RWPE2 (cell line): ENCODE data around the gene MAZ.

Experiments
- ATAC-seq: fragments of 200-7000 bp; cut with Tn5 transposase; 3 replicates; pipeline ENCODE4 v1.9.1; 2021; ENCODE audit warnings: low read depth
- DNase-seq: peaks from one replicate; pipeline ENCODE4 v3.0.0-alpha.2; 2020; ENCODE audit warnings: low spot score
- H3K27ac ChIP-seq: fragments of 450-650 bp; 2 replicates; pipeline ENCODE4 v1.5.1; 2017; ENCODE audit warnings: mild to moderate bottlenecking; ENCODE audit not compliant: poor library complexity, severe bottlenecking
- H3K27me3 ChIP-seq: fragments of 250-450 bp; sonication (Bioruptor Pico); 2 replicates; pipeline ENCODE4 v1.5.1; 2021; ENCODE audit warnings: mild to moderate bottlenecking, moderate library complexity; ENCODE audit not compliant: insufficient read depth, poor library complexity, severe bottlenecking
- H3K36me3 ChIP-seq: fragments of 250-450 bp; sonication (Bioruptor Pico); 2 replicates; pipeline ENCODE4 v1.5.1; 2020; ENCODE audit warnings: low read depth, mild to moderate bottlenecking, moderate library complexity
- H3K4me1 ChIP-seq: fragments of 250-450 bp; sonication (Bioruptor Pico); 2 replicates; pipeline ENCODE4 v1.5.1; 2021; ENCODE audit warnings: mild to moderate bottlenecking, moderate library complexity; ENCODE audit not compliant: insufficient read depth, poor library complexity, severe bottlenecking
- H3K4me3 ChIP-seq: fragments of 250-450 bp; sonication (Bioruptor Pico); 2 replicates; pipeline ENCODE4 v1.5.1; 2021; ENCODE audit warnings: mild to moderate bottlenecking, moderate library complexity; ENCODE audit not compliant: severe bottlenecking
- H3K9me3 ChIP-seq: fragments of 250-450 bp; sonication (Bioruptor Pico); 2 replicates; pipeline ENCODE4 v1.5.1; 2021; ENCODE audit warnings: mild to moderate bottlenecking, moderate library complexity; ENCODE audit not compliant: severe bottlenecking
- CTCF ChIP-seq: fragments of 450-650 bp; IDR thresholded peaks from one replicate; pipeline ENCODE4 v1.5.1; 2017; ENCODE audit warnings: mild to moderate bottlenecking, moderate library complexity; ENCODE audit not compliant: poor library complexity, severe bottlenecking

Gene MAZ

GRCh38 chr16:29854520-29855100 lies 48.3 kb downstream of the MAZ start:
- no peaks in the 10 kb centered on the region for H3K36me3 ChIP-seq
- no peak overlapping the region for H3K4me3 ChIP-seq
- TF ChIP-seq CTCF = no peak
- DNase-seq = no peak
- ATAC-seq = peak; percentile 18; the same call in 1 of the 3 replicates
- H3K27ac ChIP-seq = no peak overlapping the region
- no peaks in the 10 kb centered on the region for H3K27me3 ChIP-seq
- no peaks in the 10 kb centered on the region for H3K9me3 ChIP-seq
- H3K4me1 ChIP-seq = no peaks in the 10 kb centered on the region

- no peak for ATAC-seq
- H3K27ac ChIP-seq = no peak overlapping the region
- no peaks in the 10 kb centered on the region for H3K9me3 ChIP-seq
- H3K27me3 ChIP-seq = no peaks in the 10 kb centered on the region
- no peak overlapping the region for H3K4me3 ChIP-seq
- no peaks in the 10 kb centered on the region for H3K4me1 ChIP-seq
- TF ChIP-seq CTCF = no peak
- H3K36me3 ChIP-seq = peaks cover 6% of the 10 kb centered on the region
- DNase-seq = no peak
Measured at GRCh38 chr16:29857133-29857760, 50.9 kb downstream of the MAZ start.

- H3K4me1 ChIP-seq = no peaks in the 10 kb centered on the region
Measured at GRCh38 chr16:29858149-29858849, 52.0 kb downstream of the MAZ start.

GRCh38 chr16:29858974-29859373 lies 52.6 kb downstream of the MAZ start:
- H3K9me3 ChIP-seq = no peaks in the 10 kb centered on the region
- DNase-seq (no peak), ATAC-seq (no peak)
- H3K36me3 ChIP-seq = peaks cover 6% of the 10 kb centered on the region
- no peaks in the 10 kb centered on the region for H3K27me3 ChIP-seq
- no peak overlapping the region for H3K27ac ChIP-seq
- TF ChIP-seq CTCF = no peak
- H3K4me3 ChIP-seq = no peak overlapping the region
- no peaks in the 10 kb centered on the region for H3K4me1 ChIP-seq

More at GRCh38 chr16:29858149-29858849, 52.0 kb downstream of the MAZ start:
- Histone ChIP-seq H3K27me3 (no peaks in the 10 kb centered on the region), H3K36me3 (peaks cover 6% of the 10 kb centered on the region), H3K4me3 (no peak overlapping the region), H3K27ac (no peak overlapping the region), H3K9me3 (no peaks in the 10 kb centered on the region)
- TF ChIP-seq CTCF = no peak
- DNase-seq (no peak), ATAC-seq (no peak)

GRCh38 chr16:29860218-29860617 lies 53.9 kb downstream of the MAZ start:
- Histone ChIP-seq H3K4me3 (no peak overlapping the region), H3K36me3 (peaks cover 6% of the 10 kb centered on the region), H3K4me1 (no peaks in the 10 kb centered on the region), H3K27me3 (no peaks in the 10 kb centered on the region), H3K27ac (no peak overlapping the region), H3K9me3 (no peaks in the 10 kb centered on the region)
- no peak for DNase-seq
- no peak for TF ChIP-seq CTCF
- no peak for ATAC-seq
